Liver (tissue), 9 donors: ENCODE results near the gene LOXL4. TPM values are rescaled to one million over a fixed set of nuclear protein-coding genes. Genes with fewer than 3 reads are reported as not detected.
A peak's percentile ranks its signal among the peaks of the same experiment; 100 is the strongest.

ENCODE experiments used
- DNase-seq: peaks from one replicate; pipeline ENCODE4 v3.0.0-alpha.2; 2017; ENCODE audit warnings: low spot score
- H3K27ac ChIP-seq, 2 donors: one replicate each; pipeline ENCODE4 v1.7.0; 2013; ENCODE audit warnings: inconsistent platforms in 2 of 2, low read length in 2 of 2, control low read depth in 1 of 2, low read depth in 1 of 2, mild to moderate bottlenecking in 1 of 2
- H3K27me3 ChIP-seq, 4 donors: one replicate each; pipeline versions ENCODE4 v1.6.1 to v1.7.0; 2013; ENCODE audit warnings: low read length in 3 of 4, inconsistent platforms in 1 of 4, mild to moderate bottlenecking in 1 of 4, moderate library complexity in 1 of 4; ENCODE audit not compliant: control insufficient read depth in 4 of 4, insufficient read depth in 4 of 4
- H3K36me3 ChIP-seq, 4 donors: one replicate each; pipeline versions ENCODE4 v1.6.1 to v1.7.0; 2013; ENCODE audit warnings: low read length in 3 of 4, mild to moderate bottlenecking in 3 of 4, low read depth in 1 of 4, moderate library complexity in 1 of 4; ENCODE audit not compliant: control insufficient read depth in 4 of 4, insufficient read depth in 3 of 4
- H3K4me1 ChIP-seq, 4 donors: one replicate each; pipeline versions ENCODE4 v1.6.1 to v1.7.0; 2013; ENCODE audit warnings: low read length in 3 of 4, mild to moderate bottlenecking in 3 of 4, moderate library complexity in 1 of 4; ENCODE audit not compliant: control insufficient read depth in 4 of 4, insufficient read depth in 4 of 4
- H3K4me3 ChIP-seq, 3 donors: one replicate each; pipeline versions ENCODE4 v1.6.1 to v1.7.0; 2013; ENCODE audit warnings: low read length in 3 of 3, control low read depth in 1 of 3, low read depth in 1 of 3, mild to moderate bottlenecking in 1 of 3
- H3K9ac ChIP-seq, 2 donors: one replicate each; pipeline ENCODE4 v1.7.0; 2013; ENCODE audit warnings: low read length in 2 of 2, mild to moderate bottlenecking in 2 of 2, moderate library complexity in 2 of 2, control low read depth in 1 of 2, low read depth in 1 of 2
- H3K9me3 ChIP-seq, 4 donors: one replicate each; pipeline versions ENCODE4 v1.6.1 to v1.7.0; 2013; ENCODE audit warnings: low read length in 3 of 4; ENCODE audit not compliant: control insufficient read depth in 4 of 4
- ATF3 ChIP-seq: IDR thresholded peaks from 2 replicates; pipeline ENCODE4 v1.6.1; 2016; ENCODE audit warnings: antibody characterized with exemption
- CTCF ChIP-seq: fragments of 150-350 bp; IDR thresholded peaks from 2 replicates; pipeline ENCODE4 v1.5.1; 2017; ENCODE audit warnings: improper control_type of control experiment, low read depth, low read length; ENCODE audit not compliant: missing input control
- EGR1 ChIP-seq, 2 donors: IDR thresholded peaks; 2 replicates each; pipeline ENCODE4 v1.6.1; 2016 to 2018; ENCODE audit warnings: antibody characterized with exemption in 2 of 2, low read depth in 2 of 2
- FOXA1 ChIP-seq: IDR thresholded peaks from 2 replicates; pipeline ENCODE4 v1.6.1; 2016; ENCODE audit warnings: antibody characterized with exemption
- FOXA2 ChIP-seq: IDR thresholded peaks from 2 replicates; pipeline ENCODE4 v1.6.1; 2016; ENCODE audit warnings: antibody characterized with exemption
- HNF4G ChIP-seq: IDR thresholded peaks from 2 replicates; pipeline ENCODE4 v1.6.1; 2016; ENCODE audit warnings: antibody characterized with exemption
- JUND ChIP-seq, 2 donors: IDR thresholded peaks; 2 replicates each; pipeline ENCODE4 v1.6.1; 2016; ENCODE audit warnings: antibody characterized with exemption in 2 of 2
- MAX ChIP-seq: IDR thresholded peaks from 2 replicates; pipeline ENCODE4 v1.6.1; 2016; ENCODE audit warnings: antibody characterized with exemption
- NR2F2 ChIP-seq: IDR thresholded peaks from 2 replicates; pipeline ENCODE4 v1.6.1; 2016; ENCODE audit warnings: antibody characterized with exemption
- REST ChIP-seq: IDR thresholded peaks from 2 replicates; pipeline ENCODE4 v1.6.1; 2016; ENCODE audit warnings: antibody characterized with exemption, mild to moderate bottlenecking
- RXRA ChIP-seq, 2 donors: IDR thresholded peaks; 2 replicates each; pipeline ENCODE4 v1.6.1; 2017 to 2018; ENCODE audit warnings: antibody characterized with exemption in 2 of 2, mild to moderate bottlenecking in 1 of 2
- SP1 ChIP-seq: IDR thresholded peaks from 2 replicates; pipeline ENCODE4 v1.6.1; 2018; ENCODE audit warnings: antibody characterized with exemption, mild to moderate bottlenecking
- TAF1 ChIP-seq: conservative IDR thresholded peaks from 2 replicates; pipeline ENCODE4 v1.6.1; 2016; ENCODE audit warnings: antibody characterized with exemption, mild to moderate bottlenecking
- YY1 ChIP-seq: IDR thresholded peaks from 2 replicates; pipeline ENCODE4 v1.6.1; 2016; ENCODE audit warnings: antibody characterized with exemption, mild to moderate bottlenecking
- ZBTB33 ChIP-seq: IDR thresholded peaks from 2 replicates; pipeline ENCODE4 v1.6.1; 2016; ENCODE audit warnings: antibody characterized with exemption
- WGBS: extraction: QIAGEN DNeasy Blood & Tissue Kit; methylation state at CpG from one replicate; pipeline ENCODE4 v1.1.7; 2013; 5-methylcytosine and 5-hydroxymethylcytosine counted together
- polyA plus RNA-seq, 2 donors: library from polyadenylated mRNA; stranded (reverse) in 1 of 2; unstranded in 1 of 2; fragments of 200-250 nt in 1 of 2; fragments of >200 nt in 1 of 2; fragmentation: Nextera tagmentation in 1 of 2; extraction: Ambion mirVana in 1 of 2; gene quantifications; one replicate each; pipeline versions ENCODE4 v1.2.1 to v1.2.3, GENCODE V29; 2013 to 2015
- total RNA-seq, 2 donors: library from RNA; depleted of rRNA; stranded (reverse); fragments of >200 nt; gene quantifications; one replicate each; pipeline ENCODE4 v1.2.3, GENCODE V29; 2014
- donor health status: healthy.
- donor health status: healthy.
- donor health status: healthy.
- donor health status: healthy.
- donor health status: healthy.

Gene LOXL4
- total and polyA plus RNA-seq, 4 donors = 0.38 to 18.5 (median 1.0) TPM

GRCh38 chr10:98316170-98316569 lies 48.2 kb upstream of the LOXL4 start:
- no peaks in the 10 kb centered on the region for H3K36me3 ChIP-seq
- TF ChIP-seq FOXA1 (no peak), RXRA (IDR thresholded peaks at IDR 0.05) (no peak), YY1 (no peak), NR2F2 (no peak), EGR1 (IDR thresholded peaks at IDR 0.05; ENCODE audit: low read depth in 2 of 2) (no peak), CTCF (no peak), MAX (no peak), JUND (IDR thresholded peaks at IDR 0.05) (no peak), FOXA2 (no peak), TAF1 (no peak), SP1 (no peak), ZBTB33 (no peak), HNF4G (no peak)
- H3K27ac ChIP-seq = peak overlapping the region in 1 of 2 donors; percentile 5

GRCh38 chr10:98314532-98315284 lies 46.7 kb upstream of the LOXL4 start:
- Histone ChIP-seq H3K27ac (no peak overlapping the region), H3K9me3 (no peaks in the 10 kb centered on the region), H3K36me3 (no peaks in the 10 kb centered on the region), H3K4me1 (no peaks in the 10 kb centered on the region), H3K4me3 (no peak overlapping the region), H3K27me3 (no peaks in the 10 kb centered on the region), H3K9ac (no peak overlapping the region)
- WGBS = 77% methylated on average over 8 of the region's 8 CpGs
- TF ChIP-seq MAX (no peak), ATF3 (no peak), CTCF (no peak), REST (no peak)
- no peak for DNase-seq

More at GRCh38 chr10:98316170-98316569, 48.2 kb upstream of the LOXL4 start:
- no peaks in the 10 kb centered on the region for H3K9me3 ChIP-seq
- no peaks in the 10 kb centered on the region for H3K4me1 ChIP-seq
- DNase-seq = no peak
- 70% methylated on average over 5 of the region's 5 CpGs for WGBS
- no peak overlapping the region for H3K9ac ChIP-seq
- H3K27me3 ChIP-seq = no peaks in the 10 kb centered on the region
- no peak overlapping the region for H3K4me3 ChIP-seq
